HepG2 (cell line): ENCODE measurements around the gene MFSD8. TPM values are rescaled to one million over a fixed set of nuclear protein-coding genes. Genes with fewer than 3 reads are reported as not detected.
"Not testable (repeated sequence)": the region's sequence is repeated elsewhere in the genome, so short reads cannot be mapped to it uniquely, and the experiment has no call there.

Source experiments
- ATAC-seq: fragments of 200-7000 bp; cut with Tn5 transposase; 3 replicates; pipeline ENCODE4 v1.9.1; 2020; ENCODE audit warnings: mild to moderate bottlenecking, moderate library complexity
- BruUV-seq: library from RNA; stranded (reverse); fragments of 400-500 nt; replicated peaks from 2 replicates; lab custom pipeline; 2021; lab: Mats Ljungman, UMichigan
- CTCF ChIA-PET: fragments of 300-600 bp; formaldehyde crosslinking; extraction: SDS; loops from one replicate; lab custom pipeline; 2021; ENCODE audit warnings: low total read pairs, inconsistent platforms, low intra/inter-chr PET ratio; lab: Yijun Ruan, JAX
- POLR2A ChIA-PET: fragments of 350-600 bp; sonication (Branson Sonifier 250); formaldehyde crosslinking; loops from one replicate; lab custom pipeline; 2020; ENCODE audit warnings: antibody characterized with exemption, inconsistent platforms; lab: Yijun Ruan, JAX
- DNase-seq: peaks from one replicate; pipeline ENCODE4 v3.0.0-alpha.2; 2015; ENCODE audit warnings: low spot score
- FAIRE-seq: peaks from 3 replicates; lab custom pipeline; 2011; peaks lifted over from hg19 to GRCh38; lab: Jason Lieb, UNC
- H2AFZ ChIP-seq: one replicate; pipeline ENCODE4 v1.6.1; 2011; ENCODE audit warnings: low read length, inconsistent platforms
- H3K27ac ChIP-seq: fragments of 300-600 bp; 3 replicates; pipeline ENCODE4 v1.8.0; 2011; ENCODE audit warnings: mixed run types, mild to moderate bottlenecking, mixed read lengths, low read length, inconsistent platforms; ENCODE audit not compliant: insufficient read depth; ENCODE audit errors: extremely low read length
- H3K27me3 ChIP-seq, 2 experiments: fragments of 200-600 bp in 1 of 2; 2 replicates in 1 of 2; 3 replicates in 1 of 2; pipeline versions ENCODE4 v1.6.0 to v1.8.0; 2011; ENCODE audit warnings: low read length in 2 of 2, mild to moderate bottlenecking in 2 of 2, moderate library complexity in 2 of 2, inconsistent platforms in 1 of 2; ENCODE audit not compliant: insufficient read depth in 2 of 2, control insufficient read depth in 1 of 2
- H3K36me3 ChIP-seq, 2 experiments: fragments of 200-600 bp in 1 of 2; replicated peaks in 1 of 2; 2 replicates in 1 of 2; 3 replicates in 1 of 2; pipeline versions ENCODE4 v1.5.1 to v1.8.0; 2011; ENCODE audit warnings: low read length in 2 of 2, inconsistent platforms in 1 of 2; ENCODE audit not compliant: insufficient read depth in 2 of 2, control insufficient read depth in 1 of 2
- H3K4me1 ChIP-seq: 2 replicates; pipeline ENCODE4 v1.5.1; 2012; ENCODE audit warnings: low read length, inconsistent platforms; ENCODE audit not compliant: insufficient read depth
- H3K4me2 ChIP-seq: 2 replicates; pipeline ENCODE4 v1.6.0; 2011; ENCODE audit warnings: low read depth, low read length, inconsistent platforms
- H3K4me3 ChIP-seq, 3 experiments: fragments of 200-600 bp in 1 of 3; sonication (generic), shearing (Covaris generic) in 1 of 3; replicated peaks in 1 of 3; 2 replicates each; pipeline ENCODE4 v1.5.1; 2011 to 2016; ENCODE audit warnings: low read length in 3 of 3, inconsistent platforms in 2 of 3, low read depth in 2 of 3, mild to moderate bottlenecking in 2 of 3, control low read depth in 1 of 3, mixed read lengths in 1 of 3; ENCODE audit not compliant: insufficient read depth in 1 of 3
- H3K79me2 ChIP-seq: one replicate; pipeline ENCODE4 v1.6.1; 2011; ENCODE audit warnings: low read length, inconsistent platforms; ENCODE audit not compliant: insufficient read depth
- H3K9ac ChIP-seq: 2 replicates; pipeline ENCODE4 v1.6.0; 2011; ENCODE audit warnings: mild to moderate bottlenecking, low read depth, low read length, inconsistent platforms; ENCODE audit not compliant: insufficient read depth
- H3K9me3 ChIP-seq: 2 replicates; pipeline ENCODE4 v1.5.1; 2012; ENCODE audit warnings: mild to moderate bottlenecking, low read length
- H4K20me1 ChIP-seq: 2 replicates; pipeline ENCODE4 v1.6.0; 2011; ENCODE audit warnings: inconsistent platforms, mild to moderate bottlenecking, low read length, moderate library complexity; ENCODE audit not compliant: insufficient read depth
- GMEB2 ChIP-seq: IDR thresholded peaks from 2 replicates; pipeline ENCODE4 v1.6.1; 2016; ENCODE audit warnings: missing biosample characterization, missing genetic modification reagents, low read depth
- LCORL ChIP-seq, 2 experiments: fragments of 450-650 bp in 1 of 2; sonication (generic) in 1 of 2; formaldehyde crosslinking in 1 of 2; IDR thresholded peaks; 2 replicates each; pipeline versions ENCODE4 v1.5.0 to v1.6.1; 2017 to 2020; ENCODE audit warnings: antibody characterized with exemption in 1 of 2, missing genetic modification reagents in 1 of 2
- ZKSCAN5 ChIP-seq: sonication (generic); formaldehyde crosslinking; IDR thresholded peaks from 2 replicates; pipeline ENCODE4 v1.5.1; 2020; ENCODE audit warnings: mild to moderate bottlenecking, missing genetic modification reagents
- WGBS: methylation state at CpG from one replicate; pipeline ENCODE4 v1.1.6; 2017; ENCODE audit warnings: low lambda C conversion rate; 5-methylcytosine and 5-hydroxymethylcytosine counted together
- in situ Hi-C: cut with HindIII; loops from 2 replicates; pipeline ENCODE4 v1.10.0; 2017; ENCODE audit warnings: low pct_unique_long_range_greater_than_20kb; ENCODE audit not compliant: extremely low pct_ligation_motif_present
- intact Hi-C: fragments of 100-400 bp; cut with micrococcal nuclease; formaldehyde crosslinking; loops from one replicate; pipeline ENCODE4 v1.10.0; 2022; ENCODE audit not compliant: unreplicated experiment
- polyA plus RNA-seq, 8 experiments: library from polyadenylated mRNA; depleted of rRNA in 3 of 8; stranded (reverse) in 7 of 8; unstranded in 1 of 8; fragments of >200 nt; fragmentation: Illumina TruSeq in 4 of 8; extraction: Trizol in 4 of 8; gene quantifications; 2 replicates each; pipeline versions ENCODE4 v1.2.1 to v1.2.3, GENCODE V29; 2011 to 2016; ENCODE audit warnings: low read depth in 4 of 8, missing spikeins in 1 of 8, mixed read lengths in 1 of 8; ENCODE audit not compliant: insufficient read depth in 1 of 8
- total RNA-seq, 5 experiments: library from RNA; depleted of rRNA; stranded (reverse); fragments of >200 nt; fragmentation: Illumina TruSeq; extraction: Trizol; gene quantifications; 2 replicates each; pipeline ENCODE4 v1.2.3, GENCODE V29; 2016; ENCODE audit warnings: low read depth in 1 of 5

MFSD8 gene
- total and polyA plus RNA-seq, 2 of the 13 experiments (the other 11 are each of a cell fraction or from before 2014, with no cell fraction given) = 24.8 to 25.5 TPM

GRCh38 chr4:127997534-127998388, 32.8 kb upstream of the MFSD8 start:
- CTCF ChIA-PET = no interaction called here
- POLR2A ChIA-PET = no interaction called here
- DNase-seq = no peak

GRCh38 chr4:127996521-127996920, 31.5 kb upstream of the MFSD8 start:
- CTCF ChIA-PET = not testable (repeated sequence)

More at GRCh38 chr4:127997534-127998388, 32.8 kb upstream of the MFSD8 start:
- ATAC-seq = no peak
- H3K27me3 ChIP-seq = no peaks in the 10 kb centered on the region
- intact Hi-C loops = no loop called here
- H3K4me1 ChIP-seq = no peaks in the 10 kb centered on the region
- 0 out of 5 replicates have a peak, but pooled peaks cover 0 to 3% of the 10 kb centered on the region in 2 experiments for H3K36me3 ChIP-seq
- no peaks in the 10 kb centered on the region for H3K9me3 ChIP-seq
- H3K27ac ChIP-seq = no peak overlapping the region
- no TSS peak for BruUV-seq
- no peak overlapping the region for H3K4me3 ChIP-seq
- TF ChIP-seq ZKSCAN5 (CRISPR knock-in tag) = no peak
- 0 out of 2 replicates have a peak, but pooled peaks have one; percentile 13 for TF ChIP-seq LCORL (IDR thresholded peaks at IDR 0.05)
- no peak for TF ChIP-seq LCORL (CRISPR knock-in tag; IDR thresholded peaks at IDR 0.05)
- TF ChIP-seq GMEB2 (CRISPR knock-in tag) = no peak
- no peaks in the 10 kb centered on the region for H3K79me2 ChIP-seq
- H3K9ac ChIP-seq = no peak overlapping the region
- H2AFZ ChIP-seq = no peak overlapping the region
- in situ Hi-C loops = no loop called here
- no peak for FAIRE-seq
- no peaks in the 10 kb centered on the region for H4K20me1 ChIP-seq
- 83% methylated on average over 8 of the region's 8 CpGs for WGBS
- H3K4me2 ChIP-seq = no peak overlapping the region

More at GRCh38 chr4:127996521-127996920, 31.5 kb upstream of the MFSD8 start:
- ATAC-seq, DNase-seq, H3K36me3 ChIP-seq, POLR2A ChIA-PET, H3K4me1 ChIP-seq, H3K9me3 ChIP-seq, H3K27me3 ChIP-seq, H3K4me3 ChIP-seq, in situ Hi-C loops, FAIRE-seq, H4K20me1 ChIP-seq, H2AFZ ChIP-seq, H3K9ac ChIP-seq, H3K4me2 ChIP-seq, BruUV-seq, intact Hi-C loops, H3K79me2 ChIP-seq, H3K27ac ChIP-seq: not testable (repeated sequence)
- WGBS = 97% methylated on average over 6 of the region's 6 CpGs
